ENCODE measurements around the gene ZNF780A. TPM values are rescaled to one million over a fixed set of nuclear protein-coding genes. Genes with fewer than 3 reads are reported as not detected.

Gene ZNF780A
- total RNA-seq, 1 experiment from 2014 or later: 15.9 TPM

GRCh38 chr19:40023969-40024368 lies 66.8 kb downstream of the ZNF780A start:
- H3K9me3 ChIP-seq (ENCODE audit: low read depth, low read length, poor library complexity, severe bottlenecking): peaks cover 81% of the 10 kb centered on the region
- intact Hi-C loops (cut with micrococcal nuclease; ENCODE audit: unreplicated experiment): no loop called here
- ChIA-PET CTCF (no interaction called here), POLR2A (ENCODE audit: low non-redundant PET) (no interaction called here)
- TF ChIP-seq EZH2 (IDR thresholded peaks at IDR 0.05; ENCODE audit: borderline replicate concordance, low read depth, low read length, poor library complexity, severe bottlenecking) (no peak), CTCF (conservative IDR thresholded peaks at IDR 0.05; ENCODE audit: low read depth, low read length) (no peak)
- H3K36me3 ChIP-seq (ENCODE audit: insufficient read depth, low read length, poor library complexity, severe bottlenecking): no peaks in the 10 kb centered on the region
- no peak for DNase-seq (ENCODE audit: low spot score)
- H3K27ac ChIP-seq (ENCODE audit: low read depth, low read length, poor library complexity, severe bottlenecking): no peak overlapping the region
- BruUV-seq (replicated peaks): no TSS peak
- H3K27me3 ChIP-seq (replicated peaks; ENCODE audit: insufficient read depth, low read depth, low read length, poor library complexity): no peaks in the 10 kb centered on the region
- H3K4me1 ChIP-seq (ENCODE audit: insufficient read depth, low read length, poor library complexity, severe bottlenecking): no peaks in the 10 kb centered on the region
- no peak overlapping the region for H3K4me3 ChIP-seq (ENCODE audit: low read depth, low read length, poor library complexity, severe bottlenecking)

Other genes starting within 250 kb of the ZNF780A start
- gene FBL, start 244.6 kb downstream of the ZNF780A start, total RNA-seq (2021): 573 and 581 TPM in 2 replicates
- 8.7 and 12.2 TPM in 2 replicates for gene FCGBP, start 156.3 kb downstream of the ZNF780A start, total RNA-seq (2021)
- gene PSMC4, start 119.8 kb downstream of the ZNF780A start, total RNA-seq (2021): 268 and 291 TPM in 2 replicates
- gene ZNF546, start 93.9 kb downstream of the ZNF780A start, total RNA-seq (2021): 5.5 and 5.6 TPM in 2 replicates
- 20.0 and 23.7 TPM in 2 replicates for gene ZNF780B, start 34.7 kb downstream of the ZNF780A start, total RNA-seq (2021)
- 17.8 and 21.7 TPM in 2 replicates for gene MAP3K10, start 100.5 kb upstream of the ZNF780A start, total RNA-seq (2021)
- not detected in 2 replicates for gene TTC9B, start 127.4 kb upstream of the ZNF780A start, total RNA-seq (2021)
- gene CCNP, start 135.7 kb upstream of the ZNF780A start, total RNA-seq (2021): 0.45 TPM in 1 of 2 replicates, not detected in the other
- 146 and 151 TPM in 2 replicates for gene AKT2, start 194.4 kb upstream of the ZNF780A start, total RNA-seq (2021)

Measured in A673 (cell line).